Measurements from ENCODE around the gene SZRD1.
"Not testable (repeated sequence)": the region's sequence is repeated elsewhere in the genome, so short reads cannot be mapped to it uniquely, and the experiment has no call there.

Gene SZRD1, protein sequence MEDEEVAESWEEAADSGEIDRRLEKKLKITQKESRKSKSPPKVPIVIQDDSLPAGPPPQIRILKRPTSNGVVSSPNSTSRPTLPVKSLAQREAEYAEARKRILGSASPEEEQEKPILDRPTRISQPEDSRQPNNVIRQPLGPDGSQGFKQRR

DNA sequence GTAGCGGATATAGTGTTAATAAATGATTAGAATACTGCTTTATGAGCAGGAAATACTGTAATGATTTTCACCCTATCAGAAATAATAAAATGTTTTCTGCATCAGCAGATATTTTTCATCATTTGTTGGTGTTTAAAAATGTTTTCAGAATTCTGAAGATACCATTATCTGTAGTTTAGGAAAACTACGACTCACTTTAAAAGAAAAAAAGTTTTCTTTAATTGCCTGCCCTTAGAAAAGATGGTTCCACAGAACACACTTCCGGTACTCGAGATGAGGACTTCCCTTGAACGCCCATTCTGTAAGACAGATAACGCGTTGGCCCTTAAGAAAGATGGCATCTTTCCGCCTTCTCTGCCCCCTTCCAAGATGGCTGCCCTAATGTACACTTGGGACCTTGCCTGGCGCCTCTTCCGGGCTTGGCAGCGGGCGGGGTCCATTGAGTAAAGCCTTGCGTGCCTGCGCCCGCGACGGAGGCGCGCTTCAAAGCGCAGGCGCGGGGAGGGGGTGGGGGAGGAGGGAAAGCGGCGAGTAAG is at the start of gene SZRD1:
TSS of gene SZRD1 (plus strand) at position 521 of the 536 bp plus-strand sequence. CDS start 16 bp downstream, outside the sequence.
- peak; percentile 97 to 98 for DNase-seq

DNA sequence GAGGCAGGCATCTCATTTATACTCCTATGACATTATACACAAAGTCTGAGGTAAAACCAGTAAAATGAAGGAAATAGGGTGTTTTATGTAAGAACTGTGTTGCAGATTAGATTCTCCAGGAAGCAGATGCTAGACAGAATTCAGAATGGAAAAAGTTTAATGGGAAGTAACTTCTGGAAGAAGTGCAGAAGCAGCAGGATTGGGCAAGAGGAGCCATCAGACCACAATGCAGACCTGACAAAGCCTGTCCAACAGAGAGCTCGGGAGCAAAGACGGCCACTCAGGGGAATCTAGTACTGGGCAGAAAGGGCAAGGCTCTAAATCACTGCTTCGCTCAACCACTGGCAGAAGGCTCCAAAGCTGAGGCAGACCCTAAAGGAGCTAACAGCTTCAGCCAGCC is 48.5 kb upstream of the SZRD1 start:
- DNase-seq: peak in 1 of 2 experiments; percentile 22

DNA sequence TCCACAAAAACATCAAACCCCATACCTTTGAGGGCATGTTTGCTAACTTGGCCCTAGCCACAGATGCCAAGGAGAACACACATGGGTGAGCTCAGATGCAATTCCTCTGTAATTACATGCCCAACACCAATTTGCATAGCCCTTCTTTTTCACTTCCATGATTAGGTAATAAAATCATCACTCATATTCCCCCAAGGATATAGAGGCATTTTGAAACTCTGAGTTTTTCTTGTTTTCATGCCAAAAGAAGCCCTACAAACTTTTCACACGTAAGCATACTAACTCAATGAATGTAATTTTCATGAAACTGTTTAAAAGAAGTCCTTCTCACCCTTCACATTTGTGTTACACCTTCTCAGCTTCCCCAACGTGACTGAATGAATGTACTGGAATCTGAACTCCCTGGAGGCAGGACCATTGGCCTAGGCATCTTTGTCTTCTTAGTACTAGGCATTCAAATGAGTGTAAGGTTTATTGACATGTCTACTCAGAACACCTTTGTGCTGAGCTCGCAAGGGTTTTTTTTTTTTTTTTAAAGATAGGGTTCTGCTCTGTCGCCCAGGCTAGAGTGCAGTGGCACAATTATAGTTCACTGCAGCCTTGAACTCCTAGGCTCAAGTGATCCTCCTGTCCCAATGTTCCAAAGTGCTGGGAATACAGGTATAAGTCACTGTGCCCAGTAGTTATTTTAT is 45.7 kb upstream of the SZRD1 start:
- DNase-seq: no peak

DNA sequence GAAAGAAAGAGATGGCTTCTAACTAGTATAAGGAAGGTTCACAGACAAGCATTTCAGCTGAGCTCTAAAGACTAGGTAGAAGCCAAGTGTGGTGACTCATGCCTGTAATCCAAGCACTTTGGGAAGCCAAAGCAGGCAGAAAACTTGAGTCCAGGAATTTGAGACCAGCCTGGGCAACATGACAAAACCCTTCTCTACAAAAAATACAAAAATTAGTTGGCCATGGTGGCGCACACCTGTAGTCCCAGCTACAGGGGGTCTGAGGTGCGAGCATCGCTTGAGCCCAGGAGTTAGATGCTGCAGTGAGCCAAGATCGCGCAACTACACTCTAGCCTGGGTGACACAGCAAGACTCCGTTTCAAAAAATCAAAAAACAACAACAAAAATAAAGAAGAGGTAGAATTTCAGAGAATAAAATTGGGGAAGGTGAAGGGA is 42.6 kb upstream of the SZRD1 start:
- DNase-seq: no peak

DNA sequence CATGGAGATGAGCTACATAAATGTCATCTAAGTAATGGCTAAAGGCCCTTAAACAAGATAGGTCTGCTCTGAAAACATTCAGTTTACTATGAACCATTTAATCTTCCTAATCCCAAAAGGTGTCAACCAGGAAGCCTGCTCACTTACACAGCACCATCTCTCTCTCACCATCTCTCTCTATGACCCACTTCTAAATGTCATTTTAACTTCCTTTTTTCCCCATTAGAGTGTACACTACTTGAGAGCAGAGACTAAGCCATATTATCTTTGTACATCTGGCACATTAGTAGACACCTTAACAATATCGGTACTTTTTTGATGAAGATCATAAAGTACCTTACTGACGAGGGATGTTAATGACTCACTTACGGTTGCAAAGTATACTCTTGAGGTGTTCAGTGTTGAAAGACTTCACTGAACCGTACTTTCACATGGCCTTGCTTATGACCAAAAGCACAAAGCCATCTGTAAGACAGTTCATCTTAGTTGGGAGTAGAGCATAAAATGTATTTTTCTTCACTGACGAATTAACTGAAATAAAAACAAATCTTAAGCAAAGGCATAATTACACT is 40.1 kb upstream of the SZRD1 start:
- DNase-seq: no peak

DNA sequence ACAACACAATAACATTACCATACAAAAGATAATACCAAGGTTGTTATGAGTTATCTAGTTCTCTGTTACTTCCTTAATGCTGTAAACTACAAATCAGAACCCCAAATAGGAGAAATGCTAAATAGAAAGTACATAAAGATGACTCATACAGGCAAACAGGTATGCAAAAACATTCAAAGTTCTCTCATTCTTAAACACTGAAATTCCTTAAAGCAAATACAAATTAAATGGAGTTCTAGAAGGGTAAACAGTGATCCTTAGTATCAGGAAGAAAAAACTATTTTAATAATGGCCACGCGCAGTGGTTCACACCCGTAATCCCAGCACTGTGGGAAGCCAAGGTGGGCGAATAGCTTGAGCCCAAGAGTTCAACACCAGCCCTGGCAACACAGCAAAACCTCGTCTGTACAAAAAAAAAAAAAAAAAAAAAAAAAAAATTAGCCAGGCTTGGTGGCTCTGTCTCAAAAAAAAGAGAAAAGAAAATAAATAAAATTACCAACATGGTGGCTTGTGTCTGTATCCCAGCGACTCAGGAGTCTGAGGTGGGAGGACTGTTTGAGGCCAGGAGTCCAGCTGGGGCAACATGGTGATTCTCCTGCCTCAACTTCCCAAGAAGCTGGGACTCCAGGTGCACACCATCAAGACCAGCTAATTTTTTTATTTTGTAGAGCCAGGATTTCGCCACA is 32.2 kb upstream of the SZRD1 start:
- DNase-seq: no peak

DNA sequence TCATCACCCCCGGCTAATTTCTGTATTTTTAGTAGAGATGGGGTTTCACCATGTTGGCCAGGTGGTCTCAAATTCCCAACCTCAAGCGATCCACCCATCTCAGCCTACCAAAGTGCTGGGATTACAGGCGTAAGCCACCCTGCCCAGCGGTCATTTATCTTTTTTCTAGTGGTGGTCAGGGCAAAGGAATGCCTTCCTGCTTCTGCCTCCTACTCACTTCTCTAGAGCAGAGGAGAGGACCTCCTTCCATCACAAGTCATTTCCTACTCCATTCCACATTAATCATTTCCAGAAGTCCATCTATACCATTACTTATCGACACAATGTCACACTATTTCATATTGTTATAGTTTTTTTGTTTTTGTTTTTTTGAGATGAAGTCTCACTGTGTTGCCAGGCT is 28.1 kb upstream of the SZRD1 start:
- no peak for DNase-seq

DNA sequence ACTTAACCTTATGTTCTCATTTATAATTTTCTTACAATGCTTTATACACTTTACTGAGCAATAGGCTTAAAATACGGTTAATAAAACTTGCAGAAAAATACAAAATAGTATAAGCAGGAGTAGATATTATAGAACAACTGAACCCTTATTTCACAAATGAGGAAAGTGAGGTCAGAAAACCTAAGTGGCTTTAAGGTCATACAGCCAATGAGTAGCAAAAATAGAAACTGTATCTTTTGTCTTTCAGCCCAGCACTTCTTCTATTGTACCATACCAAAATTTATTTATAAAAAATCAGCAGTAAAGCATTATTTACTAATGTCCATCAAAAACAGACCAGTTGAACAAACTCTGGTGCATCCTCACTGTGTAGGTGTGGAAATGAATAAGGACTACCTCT is 26.4 kb upstream of the SZRD1 start:
- DNase-seq: no peak

DNA sequence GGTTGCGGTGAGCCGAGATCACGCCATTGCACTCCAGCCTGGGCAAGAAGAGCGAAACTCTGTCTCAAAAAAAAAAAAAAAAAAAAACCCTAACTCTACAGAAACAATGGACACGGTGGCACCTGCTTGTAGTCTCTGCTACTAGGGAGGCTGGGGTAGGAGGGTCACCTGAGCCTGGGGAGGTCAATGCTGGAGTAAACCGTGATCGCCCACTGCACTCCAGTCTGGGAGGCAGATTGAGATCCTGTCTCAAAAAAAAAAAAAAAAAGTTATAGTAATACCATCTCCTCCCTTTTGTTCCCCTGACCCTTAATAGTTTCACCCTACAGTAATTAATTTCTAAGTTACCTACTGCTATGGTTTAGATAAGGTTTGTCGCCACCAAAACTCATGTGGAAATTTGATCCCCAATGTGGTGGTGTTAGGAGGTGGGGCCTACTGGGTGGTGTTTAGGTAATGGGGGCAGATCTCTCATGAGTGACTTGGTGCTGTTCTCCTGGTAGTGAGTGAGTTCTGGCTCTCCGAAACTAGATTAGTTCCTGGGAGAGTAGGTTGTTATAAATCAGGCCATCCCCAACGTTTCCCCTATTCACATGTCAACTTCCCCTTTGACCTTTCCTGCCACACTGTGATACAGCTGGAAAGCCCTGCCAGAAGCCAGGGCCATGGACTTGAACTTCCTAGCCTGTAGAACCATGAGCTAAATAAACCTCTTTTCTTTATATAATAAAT is 24.5 kb upstream of the SZRD1 start:
- DNase-seq: no peak

DNA sequence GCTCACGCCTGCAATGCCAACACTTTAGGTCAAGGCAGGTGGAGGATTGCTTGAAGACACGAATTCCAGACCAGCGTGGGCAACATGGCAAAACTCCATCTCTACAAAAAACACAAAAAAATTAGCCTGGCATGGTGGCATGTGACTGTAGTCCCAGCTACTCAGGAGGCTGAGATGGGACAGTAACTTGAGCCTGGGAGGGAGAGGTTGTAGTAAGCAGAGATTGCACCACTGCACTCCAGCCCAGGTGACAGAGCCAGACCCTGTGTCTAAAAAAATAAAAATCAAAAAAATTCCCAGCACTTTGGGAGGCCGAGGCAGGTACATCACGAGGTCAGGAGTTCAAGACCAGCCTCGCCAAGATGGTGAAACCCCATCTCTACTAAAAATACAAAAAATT is 23.8 kb upstream of the SZRD1 start:
- DNase-seq: not testable (repeated sequence)

DNA sequence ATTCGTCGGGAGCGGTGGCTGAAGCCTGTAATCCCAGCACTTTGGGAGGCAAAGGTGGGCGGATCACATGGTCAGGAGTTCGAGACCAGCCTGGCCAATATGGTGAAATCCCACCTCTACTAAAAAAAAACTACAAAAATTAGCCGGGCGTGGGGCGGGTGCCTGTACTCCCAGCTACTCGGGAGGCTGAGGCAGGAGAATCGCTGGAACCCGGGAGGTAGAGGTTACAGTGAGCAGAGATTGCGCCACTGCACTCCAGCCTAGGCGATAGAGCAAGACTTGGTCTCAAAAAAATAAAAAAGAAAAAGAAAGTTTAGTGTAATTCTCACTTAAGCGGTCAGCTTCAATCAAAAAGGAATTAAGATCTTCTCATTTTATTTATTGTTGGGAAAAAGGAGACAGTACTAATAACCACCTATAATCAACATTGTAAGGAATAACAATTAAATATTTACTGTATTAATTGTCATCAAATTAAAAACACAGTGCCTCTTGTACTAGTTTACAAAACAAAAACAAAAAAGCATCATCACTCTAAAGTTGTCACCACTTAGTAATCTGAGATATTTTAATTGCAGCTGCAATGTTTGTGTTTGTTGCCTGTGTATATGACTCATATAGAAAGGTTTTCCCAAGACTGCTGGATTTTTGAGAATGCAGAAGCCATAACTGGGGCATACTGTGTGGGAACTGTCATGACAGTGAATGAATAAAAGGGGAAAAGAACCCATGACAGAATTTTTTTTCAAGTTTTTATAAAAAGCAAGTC is 18.4 kb upstream of the SZRD1 start:
- no peak for DNase-seq

DNA sequence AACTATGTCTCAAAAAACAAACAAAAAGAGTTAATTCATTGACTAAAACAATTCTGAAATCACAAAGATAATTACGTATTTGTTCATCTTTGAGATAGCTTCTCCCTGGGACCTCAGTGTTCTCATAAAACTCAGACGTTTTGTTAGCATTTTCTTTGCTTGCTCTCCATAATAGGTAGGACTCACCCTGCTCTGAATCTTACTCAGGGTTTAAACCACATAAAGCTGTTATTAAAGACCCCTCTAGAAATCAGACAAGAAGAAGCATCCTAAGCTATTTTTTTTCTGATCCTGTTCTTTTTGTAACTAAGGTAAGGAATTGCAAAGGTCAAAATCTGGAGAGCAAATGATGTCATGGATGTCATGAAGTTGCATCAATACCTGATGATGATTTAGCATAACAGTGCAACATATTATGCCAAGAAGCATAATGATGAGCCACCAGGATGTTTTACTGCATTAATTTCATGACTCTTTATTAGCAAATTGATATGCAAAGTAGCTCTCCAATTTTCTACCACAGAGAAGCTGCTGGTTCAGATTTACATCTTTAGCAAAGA is 17.1 kb upstream of the SZRD1 start:
- no peak for DNase-seq

DNA sequence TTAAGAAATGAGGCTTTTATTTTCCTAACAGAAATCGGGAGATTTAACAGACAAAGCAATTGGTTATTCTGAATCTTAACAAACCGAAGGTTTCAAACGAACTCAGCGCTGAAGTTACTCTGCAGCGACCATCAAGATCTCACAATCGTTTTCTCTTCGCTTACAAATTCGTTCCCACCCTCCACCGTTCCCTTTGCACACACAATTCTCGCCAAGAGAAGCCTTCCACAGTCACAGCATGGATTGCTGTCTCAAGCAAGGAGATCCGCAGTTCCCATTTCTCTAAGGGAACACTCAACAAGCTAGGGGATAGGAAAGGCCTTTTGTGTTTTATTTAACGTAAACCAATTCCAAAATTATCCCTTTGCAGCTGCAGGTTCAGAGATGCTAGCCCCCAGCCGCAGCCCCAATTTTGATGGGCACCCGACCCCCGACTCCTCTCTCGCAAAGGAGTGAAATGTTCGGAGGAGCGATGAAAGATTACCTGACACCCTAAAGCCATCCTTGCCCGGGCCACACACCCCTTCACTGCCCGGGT is 15.5 kb upstream of the SZRD1 start:
- DNase-seq: no peak

DNA sequence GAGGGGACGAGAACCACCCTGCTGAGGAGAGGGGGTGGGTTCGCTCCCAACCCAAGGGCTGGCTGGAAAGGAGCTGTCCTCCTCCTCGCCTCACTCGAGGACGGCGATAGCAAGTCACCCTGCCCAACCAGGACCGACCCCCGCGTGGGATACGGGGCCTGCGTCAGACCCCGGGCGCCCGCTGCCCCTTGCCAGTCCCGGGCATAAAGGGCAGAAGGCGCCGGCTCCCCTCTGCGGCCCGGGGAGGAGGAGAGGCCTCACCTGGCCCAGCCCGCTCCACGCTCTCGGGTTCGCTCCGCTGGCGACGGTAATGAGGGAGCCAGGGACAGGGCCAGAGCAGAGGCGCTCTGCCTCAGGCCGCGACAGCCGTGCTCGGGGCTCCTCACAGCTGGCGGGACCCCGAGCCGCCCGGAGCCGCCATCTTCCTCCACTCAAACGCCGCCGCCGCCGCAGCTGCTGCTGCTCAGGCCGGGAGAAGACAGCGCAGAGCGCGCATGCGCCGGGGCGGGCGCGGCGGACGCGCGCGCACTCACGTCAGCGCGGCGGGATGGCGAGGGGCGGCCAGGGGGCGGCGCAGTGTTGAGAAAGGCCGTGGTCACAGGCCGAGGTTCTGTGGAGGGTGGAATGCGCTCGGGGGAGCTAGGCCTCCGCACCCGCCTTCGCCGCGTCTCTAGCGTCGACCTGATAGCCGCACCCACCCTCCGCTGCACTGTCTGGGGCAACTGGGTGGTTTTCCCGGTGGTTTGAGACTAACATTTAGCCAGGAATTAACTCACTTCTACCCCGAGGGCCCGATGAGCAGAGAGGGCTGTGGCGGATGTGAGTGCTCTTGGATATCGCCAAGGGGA is 14.8 kb upstream of the SZRD1 start, which contains the start of gene FBXO42:
TSS of gene FBXO42 (minus strand) at position 487 of the 848 bp plus-strand sequence. CDS start 37,062 bp downstream, outside the sequence.
- peak; percentile 80 to 88 for DNase-seq

DNA sequence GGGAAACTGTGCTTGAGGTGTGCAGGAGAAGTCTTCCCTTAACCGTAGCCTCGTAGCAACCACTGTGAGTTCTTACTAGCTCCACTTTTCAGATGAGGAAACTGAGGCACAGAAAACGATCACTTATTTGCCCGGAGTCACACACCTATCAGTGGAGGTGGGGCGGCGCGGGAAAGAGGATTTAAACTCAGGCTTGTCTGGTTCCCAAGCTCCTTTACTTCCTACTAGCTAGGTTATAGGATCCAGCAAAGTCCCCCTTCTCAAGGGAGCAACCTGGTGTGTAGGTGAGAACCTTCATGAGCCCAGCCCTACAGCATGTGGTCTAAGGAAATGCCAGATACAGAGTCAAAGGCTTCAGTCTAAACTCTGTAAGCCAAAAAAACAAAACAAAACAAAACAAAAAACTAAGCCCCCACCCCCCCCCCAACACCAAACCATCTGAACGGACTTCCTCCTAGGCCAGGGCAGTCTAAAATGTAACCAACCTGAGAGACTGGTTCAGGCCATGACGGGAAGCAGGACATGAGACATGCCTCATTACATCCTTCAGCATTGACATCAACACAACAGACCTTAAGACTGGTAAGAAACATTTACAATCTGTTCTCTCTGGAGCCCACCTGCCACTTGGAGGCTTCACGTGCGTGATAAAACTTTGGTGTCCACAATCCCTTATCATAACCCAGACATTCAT is 14.1 kb upstream of the SZRD1 start:
- peak; percentile 11 to 16 for DNase-seq

DNA sequence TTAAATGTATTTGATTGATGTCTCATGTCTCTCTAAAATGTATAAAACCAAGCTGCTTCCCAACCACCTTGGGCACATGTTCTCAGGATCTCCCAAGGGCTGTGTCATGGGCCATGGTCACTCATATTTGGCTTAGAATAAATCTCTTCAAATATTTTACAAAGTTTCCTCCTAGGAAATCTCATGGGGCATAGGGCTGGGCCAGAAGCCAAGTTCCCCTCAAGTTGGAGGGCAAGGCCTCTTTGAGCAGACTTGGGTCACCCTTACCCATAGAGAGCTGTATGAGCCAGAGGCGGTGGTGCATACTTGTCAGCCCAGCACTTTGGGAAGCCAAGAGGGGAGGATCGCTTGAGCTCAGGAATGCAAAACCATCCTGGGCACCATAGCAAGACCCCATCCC is 12.4 kb upstream of the SZRD1 start:
- DNase-seq: no peak

DNA sequence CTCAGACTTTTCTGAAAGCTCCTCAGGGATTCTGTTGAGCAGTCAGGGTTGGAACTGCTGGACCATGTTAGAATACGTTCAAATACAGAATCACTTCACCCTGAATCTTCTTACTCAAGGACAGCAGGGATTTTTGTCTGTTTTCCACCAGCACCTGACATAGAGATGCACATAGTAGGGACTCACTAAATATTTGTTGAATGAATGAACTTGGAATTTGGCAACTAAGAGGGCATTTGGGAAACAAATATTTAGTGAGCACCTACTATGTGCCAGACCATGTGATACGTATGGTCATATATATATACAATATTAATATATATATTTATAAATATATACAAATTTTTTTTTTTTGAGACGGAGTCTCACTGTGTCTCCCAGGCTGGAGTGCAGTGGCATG is 10.2 kb upstream of the SZRD1 start:
- DNase-seq: no peak

DNA sequence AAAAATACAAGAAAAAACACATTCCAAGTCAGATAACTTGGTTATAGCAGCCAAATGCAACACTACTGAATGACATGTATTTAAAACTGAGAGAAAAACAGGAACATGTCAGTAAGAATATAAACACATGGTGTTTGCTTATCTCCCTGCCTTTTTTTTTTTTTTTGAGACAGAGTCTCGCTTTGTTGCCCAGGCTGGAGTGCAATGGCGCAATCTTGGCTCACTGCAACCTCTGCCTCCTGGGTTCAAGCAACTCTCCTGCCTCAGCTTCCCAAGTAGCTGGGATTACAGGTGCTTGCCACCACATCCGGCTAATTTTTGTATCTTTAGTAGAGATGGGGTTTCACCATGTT is 1.9 kb upstream of the SZRD1 start:
- peak; percentile 27 to 40 for DNase-seq

DNA sequence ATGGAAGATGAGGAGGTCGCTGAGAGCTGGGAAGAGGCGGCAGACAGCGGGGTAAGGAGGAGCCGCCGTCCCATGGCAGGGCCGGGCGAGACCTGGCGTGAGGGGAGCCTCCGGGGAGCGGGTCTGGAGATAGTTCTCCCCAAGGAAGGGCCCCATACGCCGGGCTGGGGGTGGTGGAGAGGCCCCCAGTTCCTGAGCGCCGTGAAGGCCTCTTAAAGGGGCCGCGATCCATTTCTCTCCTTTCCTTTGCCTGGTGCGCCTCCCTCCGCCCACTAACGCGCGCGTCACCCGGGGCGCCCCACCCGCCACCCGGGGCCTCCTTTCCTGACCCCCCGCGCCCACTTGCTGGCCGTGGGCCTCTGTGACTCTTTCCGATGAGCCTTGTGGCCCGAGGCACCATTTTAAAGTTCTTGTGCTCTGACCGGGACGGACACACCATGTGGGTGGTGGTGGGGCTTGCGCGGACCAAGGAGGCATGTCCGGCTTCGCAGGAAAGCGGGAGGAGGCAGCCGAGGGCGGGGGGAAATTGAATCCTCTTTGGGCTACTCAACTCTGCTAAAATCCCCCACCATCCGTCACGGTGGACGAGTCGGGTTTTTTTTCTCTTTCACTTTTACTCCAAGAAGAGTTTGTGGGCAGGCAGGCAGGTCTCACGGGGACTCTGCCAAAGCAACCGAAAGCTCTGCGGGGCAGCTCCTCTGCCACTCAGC is 371 bp downstream of the SZRD1 start:
- peak; percentile 64 to 77 for DNase-seq
